NCI-H2196 (cell line): ENCODE measurements around the gene MKI67.

ENCODE experiments used
- DNase-seq: peaks from one replicate; lab custom pipeline; 2025; ENCODE audit not compliant: unreplicated experiment; lab: John Stamatoyannopoulos, UW

The MKI67 gene

DNA sequence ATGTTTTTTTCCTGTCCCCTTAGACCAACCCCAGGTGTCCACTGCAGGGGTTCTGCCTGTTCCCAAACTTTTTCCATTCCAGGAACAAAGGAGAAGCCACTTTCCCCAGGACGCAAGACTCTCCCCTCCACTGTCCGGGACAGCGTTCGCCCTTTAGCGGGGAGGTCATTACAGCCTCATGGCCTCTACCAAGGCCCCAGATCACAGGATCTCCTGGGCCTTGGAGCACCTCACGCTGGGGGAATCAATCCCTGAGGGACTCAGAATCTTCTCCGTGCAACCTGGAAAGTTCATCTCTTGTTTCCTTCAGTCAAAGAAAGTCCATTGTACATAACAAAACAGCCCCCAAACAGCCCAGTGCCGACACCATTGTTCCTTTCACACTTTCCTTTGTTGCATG lies 41.2 kb downstream of the MKI67 start:
- DNase-seq, result no peak

DNA sequence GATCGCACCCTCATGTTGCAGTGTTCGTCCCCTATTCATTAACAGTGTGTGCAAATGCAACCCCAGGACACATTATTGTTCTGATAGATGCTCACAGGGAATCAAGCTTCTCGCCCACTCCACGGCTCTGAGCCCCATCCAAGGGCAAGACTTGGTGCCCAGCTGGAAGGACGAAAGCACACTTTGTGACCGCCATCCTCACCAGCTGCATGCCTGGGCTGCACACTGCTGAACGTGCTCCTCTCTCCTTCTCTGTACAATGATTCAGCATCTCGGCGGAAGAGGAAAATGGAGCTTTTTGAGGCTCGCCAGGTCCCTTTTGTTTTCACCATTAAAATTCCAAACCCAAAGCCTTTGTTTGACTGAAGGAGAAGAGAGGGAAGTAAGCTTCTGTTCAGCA lies 41.9 kb downstream of the MKI67 start:
- DNase-seq, result no peak

GRCh38 chr10:128083191-128083895 lies 42.9 kb downstream of the MKI67 start:
- no peak for DNase-seq

GRCh38 chr10:128081720-128082119 lies 44.5 kb downstream of the MKI67 start:
- DNase-seq, result no peak

DNA sequence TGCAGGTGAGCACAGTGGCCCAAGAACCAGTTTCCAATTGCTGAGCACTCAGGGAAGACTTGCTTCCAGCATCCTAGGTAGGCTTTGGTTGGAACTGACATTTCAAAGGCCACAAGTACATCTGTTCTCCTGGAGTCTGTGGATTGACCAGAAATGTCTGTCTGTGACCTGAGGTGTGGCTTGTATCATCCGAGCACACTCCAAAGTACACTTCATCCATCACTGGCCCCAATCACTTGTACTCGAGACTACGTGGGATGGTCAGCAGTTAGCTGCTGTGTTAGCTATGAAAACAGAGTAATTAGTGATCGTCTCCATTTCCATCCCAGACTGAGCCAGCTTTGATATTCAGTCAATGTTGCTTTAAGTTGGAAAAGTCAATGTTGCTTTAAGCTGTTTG lies 45.0 kb downstream of the MKI67 start:
- DNase-seq, result no peak

DNA sequence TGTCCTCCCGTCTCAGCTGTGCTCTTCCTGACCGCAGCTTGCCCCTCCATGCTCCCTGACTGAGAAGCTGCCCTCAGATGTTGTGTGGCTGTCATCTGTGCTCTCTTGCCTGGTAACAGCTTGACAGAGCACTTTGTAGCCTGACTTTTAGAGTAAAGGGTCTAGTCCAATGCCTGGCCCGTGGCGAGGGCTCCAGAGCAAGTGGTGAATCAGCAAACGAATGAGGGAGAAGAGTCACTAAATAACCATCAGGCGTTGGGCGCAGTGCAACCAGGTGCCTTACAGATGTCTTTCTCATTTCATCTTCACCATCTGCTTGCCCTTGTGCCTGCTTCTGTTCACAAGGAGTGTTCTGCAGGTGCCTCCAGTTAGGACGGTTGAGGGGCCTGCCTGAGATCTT lies 45.6 kb downstream of the MKI67 start:
- no peak for DNase-seq

- DNase-seq, result no peak
These were observed 46.0 kb downstream of the MKI67 start for GRCh38 chr10:128080231-128080630.

DNA sequence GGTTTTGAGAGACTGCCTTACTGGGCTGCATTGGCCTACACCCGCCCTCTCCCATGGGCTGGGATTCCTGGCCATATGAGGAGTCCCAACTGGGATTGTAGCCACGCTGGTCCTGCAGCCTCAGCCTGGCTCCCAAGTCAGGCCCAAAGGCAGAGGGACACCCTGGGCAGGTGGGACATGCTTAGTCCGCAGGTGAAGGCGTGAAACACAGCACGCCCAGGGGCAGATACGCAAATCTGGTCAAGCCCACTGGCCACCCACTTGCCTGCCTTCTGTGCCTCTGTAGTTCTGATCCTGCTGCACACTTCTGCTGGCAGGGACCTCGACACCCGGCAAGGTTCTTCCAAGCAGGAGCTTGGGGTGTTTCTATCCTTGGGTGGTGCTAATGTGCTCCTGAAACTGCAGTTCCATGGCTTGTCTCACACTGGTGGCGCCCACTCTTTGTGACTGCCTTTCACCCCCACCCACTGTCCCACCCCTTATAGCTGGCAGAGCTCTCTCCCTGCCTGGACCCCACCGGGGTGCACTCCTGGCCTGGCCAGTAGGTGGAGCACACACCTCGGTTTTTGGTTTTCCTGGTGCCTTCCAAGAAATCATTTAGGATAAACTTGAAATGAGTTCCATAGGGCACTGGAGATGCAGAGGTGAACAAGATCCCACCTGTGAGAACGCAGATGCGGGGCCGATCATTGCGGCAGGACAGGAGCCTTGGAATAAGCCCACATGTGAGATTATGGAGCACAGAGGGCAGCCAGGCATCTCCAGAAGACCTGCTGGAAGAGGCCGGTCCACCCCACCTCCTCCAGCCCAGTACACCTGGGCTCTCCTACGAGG lies 47.9 kb downstream of the MKI67 start:
- peak; percentile 3 for DNase-seq

- no peak for DNase-seq
These were observed 48.9 kb downstream of the MKI67 start for GRCh38 chr10:128077155-128077875.

GRCh38 chr10:128074589-128074988 lies 51.6 kb downstream of the MKI67 start:
- no peak for DNase-seq

- DNase-seq, result no peak
These were observed 52.3 kb downstream of the MKI67 start for GRCh38 chr10:128073890-128074289.

- DNase-seq, result no peak
These were observed 53.1 kb downstream of the MKI67 start for GRCh38 chr10:128072941-128073645.

- DNase-seq, result no peak
These were observed 54.2 kb downstream of the MKI67 start for GRCh38 chr10:128072046-128072445.

GRCh38 chr10:128071417-128071782 lies 54.8 kb downstream of the MKI67 start:
- DNase-seq, result no peak

- no peak for DNase-seq
These were observed 55.4 kb downstream of the MKI67 start for GRCh38 chr10:128070721-128071416.

GRCh38 chr10:128070161-128070560 lies 56.1 kb downstream of the MKI67 start:
- no peak for DNase-seq

DNA sequence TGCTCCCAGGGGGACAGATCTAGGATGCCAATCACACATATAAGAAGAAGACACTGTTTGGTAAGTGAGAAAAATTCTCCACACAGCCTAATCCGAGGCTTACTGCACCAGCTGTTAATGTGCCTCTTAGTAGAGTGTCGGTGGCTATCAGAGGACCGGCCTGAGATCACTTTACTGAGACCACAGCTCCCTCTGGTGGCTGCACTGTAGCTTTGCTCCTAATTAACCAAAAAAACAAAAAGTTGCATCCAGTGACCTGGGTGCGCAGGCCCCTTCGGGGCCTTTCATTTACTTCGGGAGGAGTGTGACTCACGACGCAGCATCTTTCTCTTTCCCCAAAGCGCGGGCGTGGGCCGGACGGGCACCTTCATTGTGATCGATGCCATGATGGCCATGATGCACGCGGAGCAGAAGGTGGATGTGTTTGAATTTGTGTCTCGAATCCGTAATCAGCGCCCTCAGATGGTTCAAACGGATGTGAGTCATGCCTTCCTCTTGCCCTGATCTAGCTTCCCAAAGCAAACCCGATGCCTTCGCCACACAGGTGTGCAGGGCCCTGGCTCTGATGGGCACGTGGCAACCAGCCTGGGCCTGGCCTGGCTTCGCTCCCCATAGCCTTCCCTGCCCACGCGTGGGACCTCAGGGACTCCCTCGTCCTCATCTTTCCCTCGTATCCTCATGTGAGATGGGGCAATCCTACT lies 56.7 kb downstream of the MKI67 start:
- DNase-seq, result peak; percentile 44

DNA sequence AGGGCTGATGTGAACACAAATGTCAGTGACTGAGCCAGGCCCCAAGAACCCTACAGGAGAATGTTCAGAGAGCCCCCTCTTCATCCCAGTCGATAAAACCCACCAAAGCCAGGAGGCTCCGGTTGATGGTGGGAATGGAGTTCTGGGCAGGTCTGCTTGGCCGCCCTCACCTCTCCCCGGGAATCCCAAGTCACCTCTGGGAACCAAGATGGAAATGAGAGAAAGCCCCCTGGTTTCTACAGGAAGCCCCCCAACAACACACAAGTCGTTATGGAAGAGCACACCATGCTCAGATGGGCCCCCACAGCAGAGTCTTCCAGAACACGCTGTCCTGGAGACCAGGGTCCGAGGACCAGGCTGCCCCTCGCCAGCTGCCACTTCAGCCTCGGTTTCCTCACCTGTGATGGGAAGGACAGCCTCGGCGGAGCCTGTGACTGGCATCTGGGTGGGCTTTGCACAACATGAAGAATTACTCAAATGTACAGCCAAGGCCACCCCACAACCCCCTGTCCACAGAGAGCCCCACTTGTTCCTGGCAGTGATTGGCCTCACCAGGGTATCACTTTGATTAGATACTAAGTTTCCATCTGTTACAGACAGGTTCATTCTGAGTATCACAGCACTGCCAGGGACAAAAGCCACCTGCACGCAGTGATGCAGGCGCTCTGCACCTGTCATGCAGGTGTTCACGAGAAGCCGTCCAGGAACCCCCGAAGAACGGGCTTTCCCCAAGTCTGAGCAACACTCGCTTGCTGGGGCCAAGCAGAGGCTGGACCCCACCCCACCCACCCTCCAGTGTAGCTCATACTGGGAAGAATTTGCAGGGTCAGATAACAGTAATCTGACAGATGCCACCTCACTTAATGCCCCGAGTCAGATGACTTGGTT lies 57.6 kb downstream of the MKI67 start:
- DNase-seq, result no peak
